Lower leg skin (tissue), 3 donors: ENCODE measurements around the gene GRB10.

Experiments used
- POLR2A ChIP-seq, 2 donors: fragments of 450-650 bp; IDR thresholded peaks; one replicate each; pipeline ENCODE4 v1.6.1; 2016 to 2017; ENCODE audit warnings: antibody characterized with exemption in 2 of 2, mild to moderate bottlenecking in 1 of 2, moderate library complexity in 1 of 2
- TF ChIP-seq, protein P1 (sequence below), 3 donors: fragments of 450-650 bp; IDR thresholded peaks; one replicate each; pipeline ENCODE4 v1.5.1; 2016; ENCODE audit warnings: antibody characterized with exemption in 3 of 3, mild to moderate bottlenecking in 3 of 3, moderate library complexity in 2 of 3

DNA sequence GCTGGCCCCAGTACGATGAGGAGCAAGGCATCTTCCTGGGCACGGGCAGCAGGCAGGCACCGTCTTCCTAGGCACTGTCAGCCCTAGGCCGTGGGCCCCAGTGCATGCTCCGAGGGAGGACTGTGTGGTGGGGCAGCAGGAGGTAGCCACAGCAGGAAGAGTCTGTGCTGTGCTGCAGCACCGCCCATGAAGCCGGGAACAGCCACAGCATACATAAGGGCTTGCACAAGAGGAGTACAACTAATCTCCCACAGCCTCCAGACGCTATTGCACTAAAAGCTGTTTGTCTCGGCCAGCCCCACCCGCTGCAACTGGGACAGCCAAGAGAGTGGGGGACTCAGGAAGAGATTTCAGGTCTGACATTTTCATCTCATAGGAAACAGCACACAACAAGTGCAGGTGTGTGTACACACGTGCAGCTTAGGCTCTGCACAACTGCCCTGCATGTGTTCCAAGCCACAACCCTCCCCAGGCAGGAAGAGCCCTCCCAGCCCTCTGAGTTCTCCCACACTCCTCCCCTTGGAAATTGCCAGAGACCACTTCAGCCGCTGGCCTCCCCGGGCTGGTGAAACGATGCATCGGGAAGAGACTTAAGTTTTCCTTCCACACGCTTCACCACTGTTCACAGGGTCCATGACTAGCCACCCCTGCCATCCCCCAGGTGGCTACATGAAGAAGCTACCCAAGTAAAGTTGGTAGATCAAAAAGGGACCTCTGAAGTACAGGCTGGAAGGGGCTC, 129.4 kb downstream of the GRB10 start:
- TF ChIP-seq, protein P1, sequence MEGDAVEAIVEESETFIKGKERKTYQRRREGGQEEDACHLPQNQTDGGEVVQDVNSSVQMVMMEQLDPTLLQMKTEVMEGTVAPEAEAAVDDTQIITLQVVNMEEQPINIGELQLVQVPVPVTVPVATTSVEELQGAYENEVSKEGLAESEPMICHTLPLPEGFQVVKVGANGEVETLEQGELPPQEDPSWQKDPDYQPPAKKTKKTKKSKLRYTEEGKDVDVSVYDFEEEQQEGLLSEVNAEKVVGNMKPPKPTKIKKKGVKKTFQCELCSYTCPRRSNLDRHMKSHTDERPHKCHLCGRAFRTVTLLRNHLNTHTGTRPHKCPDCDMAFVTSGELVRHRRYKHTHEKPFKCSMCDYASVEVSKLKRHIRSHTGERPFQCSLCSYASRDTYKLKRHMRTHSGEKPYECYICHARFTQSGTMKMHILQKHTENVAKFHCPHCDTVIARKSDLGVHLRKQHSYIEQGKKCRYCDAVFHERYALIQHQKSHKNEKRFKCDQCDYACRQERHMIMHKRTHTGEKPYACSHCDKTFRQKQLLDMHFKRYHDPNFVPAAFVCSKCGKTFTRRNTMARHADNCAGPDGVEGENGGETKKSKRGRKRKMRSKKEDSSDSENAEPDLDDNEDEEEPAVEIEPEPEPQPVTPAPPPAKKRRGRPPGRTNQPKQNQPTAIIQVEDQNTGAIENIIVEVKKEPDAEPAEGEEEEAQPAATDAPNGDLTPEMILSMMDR (IDR thresholded peaks at IDR 0.05), result no peak
- TF ChIP-seq POLR2A (IDR thresholded peaks at IDR 0.05), result no peak
